GM18505 (cell line): Measurements from ENCODE around the gene ECM1.

Experiments used
- ATAC-seq: cut with Tn5 transposase; IDR thresholded peaks from one replicate; pipeline ENCODE4 v1.9.1; 2021; ENCODE audit not compliant: unreplicated experiment
- POLR2A ChIP-seq: IDR thresholded peaks from 4 replicates; pipeline ENCODE4 v1.6.1; 2011; ENCODE audit warnings: borderline replicate concordance; ENCODE audit not compliant: insufficient read depth, insufficient read length; ENCODE audit errors: extremely low read depth

Gene ECM1

DNA sequence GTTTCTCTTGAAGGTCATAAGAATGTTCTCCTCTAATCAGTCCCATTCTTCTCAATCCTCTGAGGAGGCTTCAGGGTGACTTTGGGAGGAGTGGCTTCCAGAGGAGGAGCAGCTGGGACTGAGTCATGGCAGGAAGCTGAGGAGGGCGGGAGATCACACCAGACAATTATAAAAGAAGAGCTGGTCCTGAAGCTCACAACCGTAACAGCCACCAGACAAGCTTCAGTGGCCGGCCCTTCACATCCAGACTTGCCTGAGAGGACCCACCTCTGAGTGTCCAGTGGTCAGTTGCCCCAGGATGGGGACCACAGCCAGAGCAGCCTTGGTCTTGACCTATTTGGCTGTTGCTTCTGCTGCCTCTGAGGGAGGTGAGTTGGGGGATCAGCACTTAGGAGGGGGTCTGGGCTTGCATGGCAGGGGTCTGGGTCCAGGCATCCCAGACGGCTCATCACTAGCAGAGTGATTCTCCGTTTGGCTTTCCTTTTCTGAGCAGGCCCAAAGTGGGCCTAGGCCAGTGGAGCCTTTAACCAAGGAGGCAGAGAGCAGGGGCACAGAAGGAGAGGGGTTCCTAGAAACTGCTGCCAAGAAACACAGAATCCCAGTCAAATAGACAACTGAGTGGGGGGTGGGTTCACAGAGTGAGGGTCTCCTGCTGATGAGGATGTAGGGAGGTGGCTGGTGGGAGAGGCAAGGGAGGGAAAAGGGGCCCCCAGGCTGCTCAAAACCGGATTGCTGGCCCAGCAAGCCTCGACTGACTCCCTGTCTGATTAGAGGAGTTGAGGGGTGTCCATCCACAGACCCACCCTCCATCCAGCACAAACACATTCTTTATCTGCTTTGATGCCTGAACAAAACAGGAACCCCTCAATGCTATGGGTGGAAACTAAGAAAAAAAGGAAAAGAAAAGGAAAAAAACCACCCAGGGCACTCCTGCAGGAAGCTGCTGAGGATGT lies at the start of gene ECM1:
TSS of gene ECM1 (plus strand) at position 198 of the 953 bp plus-strand sequence. CDS start at position 299, 101 bp downstream.
- ATAC-seq = no peak
- TF ChIP-seq POLR2A = no peak

DNA sequence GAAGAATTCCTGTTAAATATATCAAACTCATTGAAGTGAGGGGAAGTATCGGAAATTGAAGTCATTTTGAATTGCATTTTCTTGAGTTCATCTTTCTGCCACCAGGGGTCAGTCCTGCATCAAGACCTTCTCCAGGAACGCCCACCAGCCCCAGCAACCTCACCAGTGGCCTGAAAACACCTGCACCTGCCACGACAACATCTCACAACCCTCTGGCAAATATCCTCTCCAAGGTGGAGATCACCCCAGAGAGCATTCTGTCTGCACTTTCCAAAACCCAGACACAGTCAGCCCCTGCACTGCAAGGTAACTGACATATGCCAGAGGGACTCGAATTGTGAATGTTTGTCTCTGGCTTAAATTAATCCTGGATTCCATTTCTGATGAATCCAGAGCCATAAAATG lies 43.5 kb upstream of the ECM1 start:
- TF ChIP-seq POLR2A = no peak
- ATAC-seq = no peak

DNA sequence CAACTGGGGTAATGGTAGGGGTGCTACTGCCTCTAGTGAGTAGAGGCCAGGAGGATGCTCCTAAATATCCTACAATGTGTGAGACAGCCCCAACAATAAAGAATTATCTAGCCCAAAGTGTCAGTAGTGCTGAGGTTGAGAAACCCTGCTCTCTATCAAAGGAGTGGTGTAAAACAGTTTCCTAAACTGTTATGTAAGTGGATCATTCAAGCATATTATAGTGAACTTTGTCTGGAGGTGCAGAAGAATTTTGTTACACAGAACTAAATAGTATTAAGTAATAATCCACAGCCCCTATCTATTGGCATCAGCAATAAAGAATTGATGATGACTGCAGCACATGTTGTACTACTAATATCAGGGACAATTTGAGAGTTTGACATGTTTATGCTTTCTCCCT lies 40.9 kb upstream of the ECM1 start:
- TF ChIP-seq POLR2A = no peak
- ATAC-seq = no peak

DNA sequence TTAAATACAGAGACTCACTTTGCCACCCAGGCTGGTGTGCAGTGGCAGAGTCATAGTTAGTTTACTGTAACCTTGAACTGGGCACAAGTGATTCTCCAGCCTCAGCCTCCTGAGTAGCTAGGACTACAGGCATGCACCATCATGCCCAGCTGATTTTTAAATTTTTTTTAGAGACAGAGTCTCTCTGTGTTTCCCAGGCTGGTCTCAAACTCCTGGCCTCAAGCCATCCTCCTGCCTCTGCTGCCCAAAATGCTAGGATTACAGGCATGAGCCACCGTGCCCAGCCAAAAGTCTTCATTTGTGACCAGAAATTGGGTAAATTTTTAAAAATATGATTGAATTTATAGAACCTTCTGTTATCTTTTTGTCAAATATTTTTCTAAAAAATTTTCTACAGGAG lies 38.6 kb upstream of the ECM1 start:
- ATAC-seq = no peak
- no peak for TF ChIP-seq POLR2A

DNA sequence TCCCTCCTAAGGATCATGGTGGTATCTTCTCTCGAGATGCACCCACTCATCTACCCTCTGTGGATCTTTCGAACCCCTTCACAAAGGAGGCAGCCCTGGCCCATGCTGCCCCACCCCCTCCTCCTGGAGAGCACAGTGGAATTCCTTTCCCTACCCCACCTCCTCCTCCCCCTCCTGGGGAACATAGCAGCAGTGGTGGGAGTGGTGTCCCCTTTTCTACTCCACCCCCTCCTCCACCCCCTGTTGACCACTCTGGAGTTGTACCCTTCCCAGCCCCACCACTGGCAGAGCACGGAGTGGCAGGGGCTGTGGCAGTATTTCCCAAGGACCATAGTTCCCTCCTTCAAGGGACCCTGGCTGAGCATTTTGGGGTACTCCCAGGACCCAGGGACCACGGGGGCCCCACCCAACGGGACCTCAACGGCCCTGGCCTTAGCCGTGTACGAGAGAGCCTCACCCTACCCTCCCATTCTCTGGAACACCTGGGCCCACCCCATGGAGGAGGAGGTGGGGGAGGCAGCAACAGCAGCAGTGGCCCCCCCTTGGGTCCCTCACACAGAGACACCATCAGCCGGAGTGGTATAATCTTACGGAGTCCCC lies 35.2 kb upstream of the ECM1 start:
- no peak for ATAC-seq
- TF ChIP-seq POLR2A = no peak

DNA sequence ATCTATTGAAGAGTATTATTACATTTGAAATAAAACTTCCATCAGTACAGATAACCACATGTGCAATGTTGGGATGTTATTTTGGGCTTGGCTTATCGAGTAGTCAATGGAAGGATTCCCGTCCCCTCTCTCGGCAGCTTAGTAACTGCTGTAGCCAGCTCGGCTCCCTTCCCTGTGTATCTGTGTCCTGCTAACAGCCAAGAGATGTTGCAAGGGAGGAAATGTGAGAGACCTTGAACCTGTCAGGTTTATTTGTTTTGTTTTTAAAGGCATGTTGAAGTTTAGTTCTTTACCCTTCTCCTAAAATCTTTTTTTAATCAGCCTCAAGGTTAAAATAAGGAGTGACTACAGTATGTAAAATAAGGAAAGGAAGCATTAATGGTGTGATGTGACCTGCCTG lies 34.2 kb upstream of the ECM1 start:
- no peak for TF ChIP-seq POLR2A
- ATAC-seq = no peak

DNA sequence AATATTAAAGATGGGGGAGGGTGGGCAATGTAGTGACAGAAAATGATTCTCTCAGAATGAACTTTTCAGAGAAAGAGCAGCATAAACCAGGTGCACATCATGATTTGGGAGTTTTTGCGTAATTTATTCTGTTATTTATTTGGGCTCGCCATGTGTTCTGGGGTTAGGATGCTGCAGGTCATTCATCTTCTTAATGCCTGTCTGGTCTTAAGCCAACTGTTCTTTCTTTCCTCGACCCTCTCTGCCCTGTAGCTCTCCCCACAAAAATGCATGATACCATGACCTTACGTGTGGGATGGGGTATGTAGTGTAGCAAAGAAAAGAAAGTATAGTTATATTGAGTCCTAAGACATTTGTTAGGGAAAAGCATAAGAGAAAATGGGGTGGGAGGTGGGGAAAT lies 33.0 kb upstream of the ECM1 start:
- ATAC-seq = no peak
- no peak for TF ChIP-seq POLR2A

DNA sequence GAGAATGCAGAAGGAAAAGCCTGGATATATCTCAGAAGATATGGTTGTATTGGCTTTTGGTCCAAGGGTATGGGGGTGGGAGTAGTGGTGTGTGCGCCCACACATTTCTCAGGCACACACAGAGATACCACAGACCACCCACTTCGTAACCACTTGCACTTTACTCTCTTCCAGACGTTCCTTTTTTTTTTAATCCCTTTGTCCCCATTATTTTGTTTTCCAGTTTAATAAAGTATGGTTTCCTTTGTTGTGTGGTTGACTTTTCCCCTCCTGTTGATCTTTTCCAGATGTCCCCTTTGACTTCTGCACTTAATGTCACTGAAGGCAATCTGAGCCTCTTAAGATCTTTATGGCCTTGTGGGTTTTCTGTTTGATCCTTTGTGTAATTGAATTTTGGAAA lies 31.2 kb upstream of the ECM1 start:
- no peak for ATAC-seq
- TF ChIP-seq POLR2A = no peak

DNA sequence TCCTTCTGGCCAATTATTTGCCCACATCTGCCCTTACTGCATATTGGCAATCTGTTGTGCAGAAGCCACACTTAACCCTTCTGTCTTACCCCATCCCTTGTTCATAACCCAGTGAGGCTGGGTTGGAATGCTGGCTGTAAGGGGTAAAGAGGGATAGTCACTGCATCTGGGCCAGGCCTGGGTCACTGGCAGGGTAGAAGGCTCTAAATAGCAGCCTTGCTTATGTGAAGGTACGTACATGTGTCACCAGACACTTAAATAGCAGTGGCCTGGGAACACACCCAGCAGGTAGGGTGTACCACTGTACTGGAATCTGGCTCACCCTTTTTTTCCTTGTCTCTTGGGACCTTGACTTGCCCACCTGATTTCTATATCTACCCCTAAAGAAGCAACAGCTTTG lies 30.6 kb upstream of the ECM1 start:
- no peak for ATAC-seq
- no peak for TF ChIP-seq POLR2A

DNA sequence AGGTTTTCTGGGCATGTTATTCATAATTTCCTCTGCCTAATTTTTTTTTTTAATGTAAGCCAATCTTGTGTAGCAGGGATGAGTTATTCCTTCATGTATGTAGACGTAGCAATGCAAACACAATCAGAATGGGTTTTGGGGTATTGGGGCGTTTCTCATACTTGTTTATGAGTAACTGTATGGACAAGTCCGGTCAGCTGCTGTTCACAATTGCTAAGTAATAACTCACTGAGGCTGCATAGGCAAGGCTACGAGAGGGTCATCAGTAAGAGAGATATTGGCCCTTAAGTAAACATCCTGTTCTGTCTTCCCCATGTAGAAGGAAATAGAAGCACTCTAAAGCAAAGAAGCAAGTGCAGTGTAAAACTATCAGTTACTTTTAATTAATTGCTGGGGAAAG lies 30.2 kb upstream of the ECM1 start:
- ATAC-seq = no peak
- no peak for TF ChIP-seq POLR2A

DNA sequence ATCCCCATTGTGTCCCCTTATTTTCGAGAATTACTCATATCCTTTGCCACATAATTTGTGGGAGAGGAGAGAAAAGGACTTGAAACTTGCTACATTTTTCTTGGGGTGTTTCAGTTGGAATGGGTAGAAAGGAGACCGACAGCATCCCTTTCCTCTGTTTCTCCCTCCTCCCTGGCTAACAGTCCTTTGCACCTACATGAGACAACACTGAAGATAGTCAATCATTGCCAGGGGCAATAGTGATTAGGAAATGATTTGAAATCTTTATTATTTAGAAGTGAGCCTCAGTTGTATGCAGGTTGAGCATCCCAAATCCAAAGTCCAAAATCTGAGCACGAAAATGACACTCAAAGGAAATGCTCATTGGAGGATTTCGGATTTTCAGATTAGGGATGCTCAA lies 28.5 kb upstream of the ECM1 start:
- ATAC-seq = no peak
- TF ChIP-seq POLR2A = no peak

DNA sequence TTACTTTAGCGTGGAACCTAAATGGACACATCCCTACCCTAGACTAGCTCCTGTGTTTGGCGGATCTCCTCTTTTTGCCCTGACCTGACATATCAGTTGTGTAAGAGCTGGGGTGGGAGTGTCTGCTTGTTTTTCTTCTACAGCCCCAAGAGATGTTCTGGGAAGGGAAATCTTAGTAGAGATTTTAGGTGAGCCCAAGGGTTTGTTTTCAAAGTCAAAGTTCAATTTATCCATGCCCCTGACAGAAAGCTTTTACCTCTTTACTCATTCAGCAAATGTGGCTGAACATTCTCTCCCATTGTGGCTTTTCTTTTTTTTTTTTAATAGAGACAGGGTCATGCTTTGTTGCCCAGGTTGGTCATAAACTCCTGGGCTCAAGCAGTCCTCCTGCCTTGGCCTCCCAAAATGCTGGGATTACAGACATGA lies 28.0 kb upstream of the ECM1 start:
- no peak for ATAC-seq
- no peak for TF ChIP-seq POLR2A

DNA sequence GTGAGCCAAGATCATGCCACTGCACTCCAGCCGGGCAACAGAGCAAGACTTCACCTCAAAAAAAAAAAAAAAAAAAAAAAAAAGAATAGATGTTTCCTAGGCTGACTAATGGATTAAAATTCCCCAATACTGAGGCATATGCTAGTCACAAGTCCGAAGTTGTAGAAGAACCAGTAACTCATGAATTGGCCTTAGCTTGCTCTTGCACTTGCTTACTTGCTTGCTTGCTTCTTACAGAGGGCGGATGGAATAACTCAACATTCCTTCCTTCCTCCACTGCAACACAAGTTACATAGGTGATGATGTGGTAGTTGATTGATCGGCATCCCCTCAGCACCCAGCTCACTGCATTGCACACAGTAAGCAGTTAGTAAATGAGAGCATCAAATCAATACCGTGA lies 23.5 kb upstream of the ECM1 start:
- no peak for TF ChIP-seq POLR2A
- ATAC-seq = no peak

DNA sequence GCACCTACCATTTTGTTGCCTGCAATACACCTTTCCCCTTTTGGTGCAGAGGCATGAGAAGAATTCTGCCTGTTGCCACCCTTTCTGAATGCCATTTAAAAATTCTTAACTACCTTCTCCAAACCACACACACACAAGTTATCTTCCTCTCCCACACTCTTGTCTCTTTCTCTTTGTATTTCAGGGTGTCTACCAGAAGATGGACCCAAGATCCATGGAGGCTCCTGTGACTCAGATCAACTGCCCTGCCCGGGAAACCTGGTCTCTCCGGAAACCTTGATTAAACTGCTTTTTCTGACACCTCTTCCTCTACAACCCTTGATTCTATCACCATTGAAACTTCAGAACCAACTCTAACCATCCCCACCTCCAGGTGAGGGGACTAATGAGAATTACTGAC lies 23.0 kb upstream of the ECM1 start:
- ATAC-seq = no peak
- no peak for TF ChIP-seq POLR2A

DNA sequence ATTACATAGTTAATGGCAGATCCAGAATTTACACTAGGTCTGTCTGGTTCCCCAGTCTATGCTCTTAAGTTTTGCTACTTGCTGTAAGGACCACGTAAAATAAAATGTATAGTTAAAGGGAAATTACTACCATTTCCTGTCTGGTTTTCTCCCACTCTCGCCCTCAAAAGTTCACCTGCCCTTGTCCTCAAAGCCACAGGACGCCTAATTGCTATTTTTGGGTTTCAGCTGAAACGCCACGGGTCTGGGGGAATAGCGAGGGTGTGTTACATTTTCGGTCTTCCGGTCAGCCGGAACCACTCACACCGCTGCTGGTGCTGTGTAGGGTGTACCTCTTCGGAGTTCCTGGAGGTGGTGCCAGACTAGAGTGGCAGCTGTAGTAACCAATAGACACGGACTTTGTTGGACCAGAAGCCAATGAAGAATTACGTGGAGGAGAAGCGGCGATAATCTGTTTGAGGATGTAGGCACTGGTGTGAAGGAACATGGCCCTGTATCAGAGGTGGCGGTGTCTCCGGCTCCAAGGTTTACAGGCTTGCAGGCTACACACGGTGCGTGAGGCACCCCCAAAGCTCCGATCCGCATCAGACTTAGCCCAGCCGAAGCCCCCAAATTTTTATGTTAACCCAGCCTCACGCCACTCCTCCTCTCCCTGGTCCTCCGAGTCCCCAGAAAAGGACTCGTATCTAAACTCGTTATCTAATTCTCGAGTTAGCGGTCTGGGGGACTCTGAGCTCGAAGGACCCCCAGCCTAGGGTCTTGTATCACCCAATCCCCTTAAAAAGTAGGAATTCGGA lies 20.7 kb upstream of the ECM1 start, which contains the start of gene TARS2:
TSS of gene TARS2 (plus strand) at position 454 of the 797 bp plus-strand sequence. CDS start at position 486, 32 bp downstream.
- TF ChIP-seq POLR2A = peak; percentile 96

More for the DNA sequence above, 20.7 kb upstream of the ECM1 start, which contains the start of gene TARS2:
- peak; percentile 96 for ATAC-seq
